ENCODE results near the gene AFF3.

GRCh38 chr2:99806758-99807157, 335.6 kb downstream of the AFF3 start:
- no peak for TF ChIP-seq CTCF (IDR thresholded peaks at IDR 0.05; ENCODE audit: low read depth, low read length, poor library complexity, severe bottlenecking)
- TF ChIP-seq EZH2phosphoT487 (IDR thresholded peaks at IDR 0.05; ENCODE audit: borderline replicate concordance, low read length) = no peak
